Vagina (tissue), 2 donors: ENCODE measurements around the gene NUP88.

Experiments used
- POLR2A ChIP-seq, 2 donors: fragments of 450-650 bp; IDR thresholded peaks; one replicate each; pipeline ENCODE4 v1.6.1; 2017; ENCODE audit warnings: antibody characterized with exemption in 2 of 2, mild to moderate bottlenecking in 2 of 2, moderate library complexity in 2 of 2
- POLR2AphosphoS5 ChIP-seq, 2 donors: sonication (generic); formaldehyde crosslinking; IDR thresholded peaks; one replicate each; pipeline ENCODE4 v1.9.0; 2017; ENCODE audit warnings: antibody characterized with exemption in 2 of 2, mild to moderate bottlenecking in 2 of 2, low read depth in 1 of 2; ENCODE audit not compliant: insufficient read depth in 1 of 2
- TF ChIP-seq, protein P1 (sequence below), 3 experiments: fragments of 450-650 bp in 2 of 3; fragments of 200-600 bp in 1 of 3; sonication (generic) in 1 of 3; IDR thresholded peaks; one replicate each; pipeline ENCODE4 v1.5.1; 2017 to 2019; ENCODE audit warnings: antibody characterized with exemption in 3 of 3, mild to moderate bottlenecking in 2 of 3, moderate library complexity in 2 of 3

DNA sequence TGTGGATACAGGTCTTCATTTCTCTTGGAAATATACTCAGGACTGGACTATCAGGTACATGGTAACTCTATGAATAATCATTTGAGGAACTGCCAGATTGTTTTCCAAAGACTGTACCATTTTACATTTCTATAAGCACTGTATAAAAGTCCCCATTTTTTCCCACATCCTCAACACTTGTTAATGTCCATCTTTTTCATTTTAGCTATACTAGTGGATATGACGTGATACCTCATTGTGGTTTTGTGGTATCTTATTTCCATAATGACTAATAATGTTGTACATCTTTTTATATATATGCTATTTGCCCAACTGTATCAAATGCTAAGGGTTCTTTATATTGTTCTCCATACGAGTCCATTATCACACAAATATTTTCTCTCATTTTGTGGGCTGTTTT, 22.9 kb downstream of the NUP88 start:
- TF ChIP-seq, protein P1, sequence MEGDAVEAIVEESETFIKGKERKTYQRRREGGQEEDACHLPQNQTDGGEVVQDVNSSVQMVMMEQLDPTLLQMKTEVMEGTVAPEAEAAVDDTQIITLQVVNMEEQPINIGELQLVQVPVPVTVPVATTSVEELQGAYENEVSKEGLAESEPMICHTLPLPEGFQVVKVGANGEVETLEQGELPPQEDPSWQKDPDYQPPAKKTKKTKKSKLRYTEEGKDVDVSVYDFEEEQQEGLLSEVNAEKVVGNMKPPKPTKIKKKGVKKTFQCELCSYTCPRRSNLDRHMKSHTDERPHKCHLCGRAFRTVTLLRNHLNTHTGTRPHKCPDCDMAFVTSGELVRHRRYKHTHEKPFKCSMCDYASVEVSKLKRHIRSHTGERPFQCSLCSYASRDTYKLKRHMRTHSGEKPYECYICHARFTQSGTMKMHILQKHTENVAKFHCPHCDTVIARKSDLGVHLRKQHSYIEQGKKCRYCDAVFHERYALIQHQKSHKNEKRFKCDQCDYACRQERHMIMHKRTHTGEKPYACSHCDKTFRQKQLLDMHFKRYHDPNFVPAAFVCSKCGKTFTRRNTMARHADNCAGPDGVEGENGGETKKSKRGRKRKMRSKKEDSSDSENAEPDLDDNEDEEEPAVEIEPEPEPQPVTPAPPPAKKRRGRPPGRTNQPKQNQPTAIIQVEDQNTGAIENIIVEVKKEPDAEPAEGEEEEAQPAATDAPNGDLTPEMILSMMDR (IDR thresholded peaks at IDR 0.05): no peak
- TF ChIP-seq POLR2A (IDR thresholded peaks at IDR 0.05): no peak
- TF ChIP-seq POLR2AphosphoS5 (IDR thresholded peaks at IDR 0.05; ENCODE audit: insufficient read depth in 1 of 2, low read depth in 1 of 2): no peak
